MCF 10A (cell line): Measurements from ENCODE around the gene C11orf24. TPM values are rescaled to one million over a fixed set of nuclear protein-coding genes. Genes with fewer than 3 reads are reported as not detected.

Experiments used
- BruUV-seq: library from RNA; stranded (reverse); fragments of 400-500 nt; replicated peaks from 2 replicates; lab custom pipeline; 2021; lab: Mats Ljungman, UMichigan
- CTCF ChIA-PET: fragments of 300-600 bp; sonication (Branson Sonifier 250); formaldehyde crosslinking; extraction: SDS; loops from one replicate; lab custom pipeline; 2021; ENCODE audit warnings: antibody characterized with exemption, inconsistent platforms; lab: Yijun Ruan, JAX
- POLR2A ChIA-PET: fragments of 300-600, 350-650 bp; sonication (Branson Sonifier 250); formaldehyde crosslinking; extraction: SDS; loops from one replicate; lab custom pipeline; 2020; ENCODE audit warnings: antibody characterized with exemption, inconsistent platforms; lab: Yijun Ruan, JAX
- DNase-seq: peaks from one replicate; pipeline ENCODE4 v3.0.0-alpha.2; 2018; ENCODE audit not compliant: unreplicated experiment
- H3K27ac Mint-ChIP-seq: one replicate; pipeline ENCODE4 v1.8.0; 2022; ENCODE audit warnings: mild to moderate bottlenecking, low read depth, mixed read lengths; ENCODE audit not compliant: unreplicated experiment
- H3K27me3 Mint-ChIP-seq: one replicate; pipeline ENCODE4 v1.8.0; 2022; ENCODE audit warnings: mixed read lengths; ENCODE audit not compliant: insufficient read depth, unreplicated experiment
- H3K36me3 Mint-ChIP-seq: one replicate; pipeline ENCODE4 v1.8.0; 2022; ENCODE audit warnings: mild to moderate bottlenecking, moderate library complexity, mixed read lengths; ENCODE audit not compliant: insufficient read depth, unreplicated experiment
- H3K4me1 Mint-ChIP-seq: one replicate; pipeline ENCODE4 v1.8.0; 2022; ENCODE audit warnings: mixed read lengths; ENCODE audit not compliant: insufficient read depth, unreplicated experiment
- H3K4me3 Mint-ChIP-seq: one replicate; pipeline ENCODE4 v1.8.0; 2022; ENCODE audit warnings: mild to moderate bottlenecking, moderate library complexity, mixed read lengths; ENCODE audit not compliant: unreplicated experiment
- H3K9me3 Mint-ChIP-seq: one replicate; pipeline ENCODE4 v1.8.0; 2022; ENCODE audit warnings: mixed read lengths; ENCODE audit not compliant: unreplicated experiment
- CTCF ChIP-seq: fragments of 200-600 bp; IDR thresholded peaks from one replicate; pipeline ENCODE4 v1.8.0; 2022; ENCODE audit warnings: antibody characterized with exemption, mild to moderate bottlenecking; ENCODE audit not compliant: unreplicated experiment
- intact Hi-C: fragments of 100-400 bp; cut with micrococcal nuclease; formaldehyde crosslinking; loops from 2 replicates; pipeline ENCODE4 v1.14.1; 2022
- total RNA-seq: library from RNA; stranded (reverse); gene quantifications from 2 replicates; pipeline ENCODE4 v1.2.3, GENCODE V29; 2022

Gene C11orf24
- total RNA-seq, 1 experiment from 2014 or later, result 69.2 TPM

DNA sequence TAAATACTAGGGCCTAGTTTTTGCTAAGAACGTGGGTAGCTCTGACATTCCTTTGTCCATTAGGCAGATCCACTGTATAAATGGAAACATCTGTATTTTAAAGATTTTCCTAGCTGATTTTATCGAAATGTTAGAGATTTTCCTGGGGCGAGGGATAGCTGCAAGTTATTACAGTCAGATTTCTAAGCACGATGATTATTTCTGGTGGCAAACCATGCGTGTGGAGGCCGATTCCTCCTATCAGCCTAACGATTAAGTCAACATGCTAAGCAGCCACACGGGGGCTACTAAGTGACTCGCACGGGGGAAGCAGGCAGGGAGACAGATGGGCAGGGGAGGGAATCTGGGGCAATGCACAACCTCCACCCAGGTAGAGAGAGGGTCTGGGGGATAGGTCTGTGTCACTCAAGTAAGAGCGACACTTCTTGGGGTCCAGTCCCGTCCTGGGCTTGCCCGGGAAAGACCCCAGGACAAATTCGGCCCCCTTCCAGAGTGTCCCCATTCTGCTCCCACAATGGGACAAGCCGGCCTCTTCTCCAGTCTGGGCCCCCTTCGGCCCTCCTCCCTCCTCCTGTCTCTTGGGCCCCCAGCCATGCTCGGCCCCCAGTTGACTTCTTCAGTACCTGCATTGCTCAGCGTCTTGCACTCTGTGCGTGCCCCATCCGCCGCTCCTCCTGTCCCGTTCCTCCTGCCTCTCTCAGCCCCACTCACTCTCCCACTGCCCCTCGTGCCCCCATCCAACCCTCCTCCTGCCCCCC is 571 bp downstream of the C11orf24 start:
- no peaks in the 10 kb centered on the region for H3K27me3 Mint-ChIP-seq

DNA sequence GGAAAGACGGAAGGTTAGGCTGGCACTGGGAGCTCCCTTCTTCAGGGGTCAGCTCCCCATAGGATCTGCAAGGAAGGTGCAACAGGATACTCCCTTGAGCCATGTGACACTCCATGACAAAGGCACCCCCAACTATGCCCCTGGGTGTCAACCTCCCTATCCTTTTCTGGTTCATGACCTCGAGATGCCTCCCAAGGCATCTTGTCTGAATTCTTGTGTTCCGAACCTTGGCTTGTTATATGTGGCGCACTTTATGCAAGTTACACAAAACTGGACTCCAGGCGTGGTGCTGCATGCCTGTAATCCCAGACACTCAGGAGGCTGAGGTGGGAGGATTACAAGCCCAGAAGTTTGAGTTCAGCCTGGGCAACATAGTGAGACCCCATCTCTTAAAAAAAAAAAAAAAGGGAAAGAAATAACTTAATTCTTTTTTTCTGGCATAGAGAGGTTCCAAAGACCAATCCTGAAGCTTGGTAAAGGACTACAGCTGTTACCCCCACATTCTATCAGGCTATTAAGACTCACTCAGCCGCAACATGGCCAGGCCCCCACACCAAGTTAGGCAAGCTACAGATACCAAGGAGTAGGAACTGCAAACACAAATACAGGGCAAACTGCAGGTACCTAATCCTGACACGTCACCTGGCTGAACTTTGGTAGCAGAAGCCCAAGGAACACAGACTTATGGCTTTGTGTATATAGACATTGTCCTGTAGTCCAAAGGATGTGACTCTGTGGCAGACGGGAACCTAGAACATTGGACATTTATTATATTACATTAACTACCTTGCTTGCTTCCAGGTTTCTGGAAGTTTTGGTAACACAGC is 1.4 kb downstream of the C11orf24 start:
- POLR2A ChIA-PET, result interaction anchor here (0.6 to 4.3 kb wide), 11 partner anchors 9 to 67 kb away, joined by 3 to 34 read pairs (median 6); no protein-coding TSS in a partner anchor
- CTCF ChIA-PET, result interaction anchor here (0.6 to 5.4 kb wide), 12 partner anchors 8 to 138 kb away, joined by 3 to 68 read pairs (median 4); no protein-coding TSS in a partner anchor
- TF ChIP-seq CTCF, result no peak
- H3K36me3 Mint-ChIP-seq, result peaks cover 9% of the 10 kb centered on the region
- no peaks in the 10 kb centered on the region for H3K9me3 Mint-ChIP-seq
- H3K4me1 Mint-ChIP-seq, result peaks cover 10% of the 10 kb centered on the region
- peak overlapping the region; percentile 88 for H3K4me3 Mint-ChIP-seq
- intact Hi-C loops, result loop anchor here (1.0 to 5.0 kb wide), 3 partner anchors 27 to 177 kb away; no protein-coding TSS in a partner anchor
- H3K27me3 Mint-ChIP-seq, result no peaks in the 10 kb centered on the region
- peak overlapping the region; percentile 95 for H3K27ac Mint-ChIP-seq
- TSS peak; percentile 35 for BruUV-seq
- no peak for DNase-seq

More for the DNA sequence above, 571 bp downstream of the C11orf24 start:
- no TSS peak for BruUV-seq
- ChIA-PET CTCF (interaction anchor here (0.6 to 5.4 kb wide), 16 partner anchors 9 to 137 kb away, joined by 3 to 68 read pairs (median 4); no protein-coding TSS in a partner anchor), POLR2A (interaction anchor here (0.6 to 4.3 kb wide), 22 partner anchors 10 to 1403 kb away, joined by 3 to 34 read pairs (median 4); partner anchors contain the start of genes LRP5 and LTO1)
- Mint-ChIP-seq H3K36me3 (peaks cover 9% of the 10 kb centered on the region), H3K9me3 (no peaks in the 10 kb centered on the region), H3K4me3 (peak overlapping the region; percentile 88), H3K27ac (peak overlapping the region; percentile 95), H3K4me1 (peaks cover 17% of the 10 kb centered on the region)
- peak; percentile 28 for TF ChIP-seq CTCF
- peak; percentile 75 for DNase-seq
- intact Hi-C loops, result loop anchor here (1.0 to 5.0 kb wide), 3 partner anchors 26 to 176 kb away; no protein-coding TSS in a partner anchor

DNA sequence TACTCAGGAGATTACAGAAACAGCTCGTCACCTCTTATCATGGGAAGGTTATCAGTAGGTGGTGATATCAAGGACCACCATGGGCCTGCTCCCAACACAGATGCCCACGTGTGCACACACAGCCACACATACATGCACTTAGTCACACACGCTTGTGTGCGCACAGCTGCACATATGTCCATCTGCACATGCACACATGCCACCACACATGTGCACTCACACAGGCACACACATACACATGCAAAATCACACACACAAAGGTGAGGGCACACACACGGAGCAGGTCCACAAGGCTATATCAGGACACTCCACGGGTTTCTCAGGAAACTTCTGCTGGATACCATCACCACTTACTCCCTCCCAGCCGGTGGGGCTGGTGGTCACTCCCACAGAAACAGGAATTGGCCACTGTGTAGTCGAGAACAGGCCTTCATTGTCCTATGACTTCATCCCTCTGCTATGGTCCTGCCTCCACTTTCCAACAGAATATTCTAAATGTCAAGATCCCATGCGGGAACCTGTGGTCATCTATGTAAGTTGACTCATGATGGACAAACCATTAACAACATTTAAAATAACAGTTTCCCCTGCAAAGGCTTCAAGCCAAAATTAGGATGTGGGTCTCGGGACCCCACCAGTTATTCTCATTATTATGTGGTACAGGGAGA is 2.2 kb downstream of the C11orf24 start:
- Mint-ChIP-seq H3K4me1 (peaks cover 10% of the 10 kb centered on the region), H3K27ac (peak overlapping the region; percentile 95), H3K9me3 (no peaks in the 10 kb centered on the region), H3K36me3 (peaks cover 9% of the 10 kb centered on the region), H3K4me3 (peak overlapping the region; percentile 88), H3K27me3 (no peaks in the 10 kb centered on the region)
- BruUV-seq, result no TSS peak
- no peak for TF ChIP-seq CTCF
- DNase-seq, result no peak
- POLR2A ChIA-PET, result interaction anchor here (0.6 to 4.3 kb wide), 2 partner anchors 11 to 39 kb away, joined by 3 to 34 read pairs; no protein-coding TSS in a partner anchor
- intact Hi-C loops, result loop anchor here (5.0 kb wide), 1 partner anchor 113 kb away; no protein-coding TSS in a partner anchor
- CTCF ChIA-PET, result interaction anchor here (0.6 to 5.4 kb wide), 4 partner anchors 9 to 28 kb away, joined by 3 to 68 read pairs (median 11); no protein-coding TSS in a partner anchor
